GM19372 (cell line): ENCODE data around the gene OSBPL7.

Experiments used
- ATAC-seq: cut with Tn5 transposase; IDR thresholded peaks from one replicate; pipeline ENCODE4 v1.9.1; 2021; ENCODE audit warnings: mild to moderate bottlenecking, low read depth, moderate library complexity; ENCODE audit not compliant: unreplicated experiment

The OSBPL7 gene, protein sequence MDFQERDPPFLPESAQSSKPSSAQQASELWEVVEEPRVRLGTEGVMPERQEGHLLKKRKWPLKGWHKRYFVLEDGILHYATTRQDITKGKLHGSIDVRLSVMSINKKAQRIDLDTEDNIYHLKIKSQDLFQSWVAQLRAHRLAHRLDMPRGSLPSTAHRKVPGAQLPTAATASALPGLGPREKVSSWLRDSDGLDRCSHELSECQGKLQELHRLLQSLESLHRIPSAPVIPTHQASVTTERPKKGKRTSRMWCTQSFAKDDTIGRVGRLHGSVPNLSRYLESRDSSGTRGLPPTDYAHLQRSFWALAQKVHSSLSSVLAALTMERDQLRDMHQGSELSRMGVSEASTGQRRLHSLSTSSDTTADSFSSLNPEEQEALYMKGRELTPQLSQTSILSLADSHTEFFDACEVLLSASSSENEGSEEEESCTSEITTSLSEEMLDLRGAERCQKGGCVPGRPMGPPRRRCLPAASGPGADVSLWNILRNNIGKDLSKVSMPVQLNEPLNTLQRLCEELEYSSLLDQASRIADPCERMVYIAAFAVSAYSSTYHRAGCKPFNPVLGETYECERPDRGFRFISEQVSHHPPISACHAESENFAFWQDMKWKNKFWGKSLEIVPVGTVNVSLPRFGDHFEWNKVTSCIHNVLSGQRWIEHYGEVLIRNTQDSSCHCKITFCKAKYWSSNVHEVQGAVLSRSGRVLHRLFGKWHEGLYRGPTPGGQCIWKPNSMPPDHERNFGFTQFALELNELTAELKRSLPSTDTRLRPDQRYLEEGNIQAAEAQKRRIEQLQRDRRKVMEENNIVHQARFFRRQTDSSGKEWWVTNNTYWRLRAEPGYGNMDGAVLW

DNA sequence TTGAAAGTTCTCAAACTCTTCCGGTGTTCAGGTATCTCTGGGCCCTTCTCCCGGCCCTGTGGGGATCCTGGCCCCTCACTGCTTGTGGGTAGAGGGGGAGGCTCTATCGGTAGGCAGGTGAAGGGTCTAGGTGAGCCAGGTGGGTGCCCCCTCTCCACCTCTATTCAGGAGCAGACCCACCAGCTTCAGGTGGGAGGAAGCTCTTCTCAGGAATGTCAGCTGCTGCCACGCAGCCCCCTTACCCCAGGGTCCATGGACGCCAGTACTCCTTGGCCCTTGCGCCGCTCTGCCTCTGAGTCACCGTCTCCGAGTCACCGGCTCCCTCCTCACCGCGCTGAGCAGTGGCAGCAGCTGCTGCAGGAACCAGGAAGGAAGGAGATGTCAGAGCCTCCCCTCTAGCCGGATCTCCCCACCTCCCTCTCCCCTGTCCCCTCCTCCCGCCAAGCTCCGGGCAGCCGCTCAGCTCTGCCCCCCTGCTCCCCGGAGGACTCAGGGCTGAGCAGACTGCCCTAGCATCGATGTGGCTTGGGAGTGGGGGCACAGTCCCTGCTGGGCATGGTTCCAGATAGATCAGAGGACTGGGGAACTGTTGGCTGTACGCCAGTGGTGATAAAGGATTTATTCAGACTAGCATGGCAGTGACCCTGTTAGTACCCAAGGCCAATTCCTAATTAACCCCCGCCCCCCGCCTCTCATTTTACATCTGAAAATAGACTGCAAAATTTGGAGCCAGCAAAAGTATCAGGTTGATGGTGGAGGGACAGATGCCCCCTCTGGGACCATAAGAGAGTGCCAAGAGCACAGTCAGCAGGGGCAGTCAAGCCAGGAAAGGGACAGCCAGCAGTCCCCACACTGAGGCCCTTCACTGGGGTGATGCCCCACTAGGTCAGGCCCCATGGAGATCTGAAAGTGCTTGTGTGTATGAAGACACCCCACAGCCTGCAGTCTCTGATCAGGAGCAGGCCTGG lies at the start of gene OSBPL7:
TSS of gene OSBPL7 (minus strand) at position 371 of the 968 bp plus-strand sequence. CDS start 1,516 bp downstream, outside the sequence.
- ATAC-seq = peak; percentile 81

DNA sequence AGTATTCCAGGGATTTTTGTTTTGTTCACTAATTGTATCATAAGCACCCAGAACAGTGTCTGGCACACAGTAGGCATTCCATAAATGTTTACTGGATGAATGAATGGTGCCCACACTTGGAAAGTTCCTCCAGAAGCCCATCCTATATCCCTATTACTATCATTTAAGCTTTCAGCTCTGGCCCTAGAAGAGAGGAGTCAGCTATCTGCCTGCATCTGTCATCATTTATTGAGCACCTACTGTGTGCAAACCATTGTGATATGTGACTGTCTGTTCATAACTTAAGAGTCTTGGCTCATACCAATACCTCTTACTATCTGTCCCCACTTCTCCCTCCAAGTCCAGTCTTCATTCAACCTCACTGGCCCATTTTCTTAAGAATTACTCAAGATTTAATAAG lies 49.5 kb upstream of the OSBPL7 start:
- ATAC-seq = no peak

DNA sequence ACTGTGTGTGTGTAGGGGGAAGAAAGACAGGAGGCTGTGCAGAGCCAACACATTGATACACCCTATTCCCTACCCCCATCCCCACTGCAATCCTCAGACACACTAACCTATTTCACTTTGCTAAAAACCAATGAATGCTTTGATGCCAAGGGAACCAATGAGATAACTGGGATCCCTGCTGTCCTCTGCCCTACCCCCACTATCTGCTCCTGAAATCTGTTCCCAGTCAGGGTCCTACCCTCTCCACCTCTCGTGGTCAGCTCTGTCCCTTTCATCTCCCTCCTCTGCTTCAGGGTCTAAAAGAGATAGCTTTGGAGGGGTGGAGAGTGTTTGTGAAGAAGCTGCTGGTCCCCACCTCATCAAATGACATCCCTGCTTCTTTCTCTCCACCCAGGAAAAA lies 48.5 kb upstream of the OSBPL7 start:
- no peak for ATAC-seq

DNA sequence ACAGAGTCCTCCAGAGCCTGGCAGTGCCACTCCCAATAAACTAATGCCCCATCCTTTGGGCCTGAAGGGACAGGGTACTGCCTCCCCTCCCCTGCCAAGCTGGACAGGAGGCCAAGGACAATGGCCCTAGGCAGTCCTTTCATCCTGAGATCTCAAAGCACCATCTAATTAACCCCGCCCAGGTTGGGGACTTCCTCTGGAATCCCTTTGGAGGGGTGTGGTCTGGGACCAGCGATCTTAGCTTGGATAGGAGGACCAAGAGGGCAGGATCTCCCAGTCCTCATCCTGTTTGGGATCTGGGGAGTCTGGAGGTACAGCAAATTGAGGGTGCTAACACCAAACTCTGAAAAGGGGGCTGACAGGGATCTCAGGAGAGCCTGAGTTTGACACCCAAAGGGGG lies 47.5 kb upstream of the OSBPL7 start:
- ATAC-seq = no peak

DNA sequence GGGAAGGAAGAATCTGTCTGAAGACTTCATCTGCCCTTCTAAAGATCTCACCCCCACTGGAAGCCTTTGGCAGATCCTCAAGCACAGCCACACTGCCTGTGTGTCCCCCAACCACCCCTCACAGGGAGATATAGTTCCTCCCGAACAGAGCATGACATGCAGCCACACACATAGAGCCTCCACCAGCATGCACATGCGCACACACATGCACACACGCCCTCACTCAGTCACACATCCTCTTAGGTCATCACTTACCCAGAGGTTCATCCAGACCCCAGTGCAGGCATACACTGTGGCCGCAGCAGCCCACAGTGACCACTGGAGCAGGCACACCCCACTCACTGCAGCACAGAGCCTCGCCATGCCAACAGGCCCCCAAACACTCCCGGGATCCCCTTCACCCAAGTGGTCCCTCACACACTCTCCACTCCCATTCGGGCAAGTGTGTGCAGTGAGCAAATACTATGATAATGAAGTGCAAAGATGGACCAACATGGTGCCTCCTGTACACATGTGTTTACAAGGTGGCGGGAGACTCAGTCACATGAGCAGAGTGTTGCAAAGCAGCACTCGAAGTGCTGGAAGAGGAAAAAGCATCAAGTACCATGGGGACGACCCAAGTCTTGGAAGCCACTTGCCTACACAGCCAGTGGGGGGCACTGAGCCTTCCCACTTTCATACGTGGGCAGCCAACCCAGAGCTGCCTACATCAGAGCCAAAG lies 46.4 kb upstream of the OSBPL7 start:
- ATAC-seq = no peak

DNA sequence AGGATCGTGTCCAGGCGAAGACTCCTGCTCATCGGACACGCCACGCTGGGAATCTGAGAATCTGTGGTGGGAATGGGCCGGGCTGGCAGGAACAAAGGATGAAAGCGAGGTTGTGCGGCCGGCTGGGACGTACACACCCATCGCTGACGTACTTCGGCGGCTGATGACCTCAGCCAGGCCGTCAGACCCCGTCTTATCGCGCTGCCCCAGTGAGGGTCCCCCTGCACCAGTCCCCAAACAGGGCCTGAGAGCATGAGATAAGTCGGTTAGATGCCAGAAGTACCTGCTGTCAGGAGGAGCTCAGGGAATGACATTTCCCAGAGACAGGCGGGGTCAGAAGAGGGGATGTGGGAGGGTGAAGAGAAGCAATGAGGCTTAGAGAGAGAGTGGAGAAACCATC lies 45.3 kb upstream of the OSBPL7 start:
- no peak for ATAC-seq

DNA sequence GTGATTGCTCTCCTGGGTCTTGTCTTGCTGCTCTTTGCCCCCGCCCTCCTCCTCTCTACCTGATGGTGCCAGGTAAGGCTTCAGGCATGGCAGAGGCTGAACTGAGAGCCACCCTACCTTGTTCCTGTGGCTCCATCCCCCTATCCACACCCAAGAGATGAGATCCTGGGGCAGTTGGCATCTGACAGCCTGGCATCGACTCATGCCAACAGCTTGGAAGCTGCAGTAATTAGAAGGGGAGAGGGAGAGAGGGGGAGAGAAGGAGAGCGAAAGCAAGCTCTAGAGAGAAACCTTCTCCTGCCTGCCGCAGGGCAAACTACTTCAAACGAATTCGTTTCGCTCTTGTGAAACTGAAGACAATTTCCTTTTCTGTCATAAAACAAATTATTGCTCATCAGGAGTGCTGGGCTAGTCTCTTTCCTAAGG lies 43.2 kb upstream of the OSBPL7 start:
- ATAC-seq = no peak

DNA sequence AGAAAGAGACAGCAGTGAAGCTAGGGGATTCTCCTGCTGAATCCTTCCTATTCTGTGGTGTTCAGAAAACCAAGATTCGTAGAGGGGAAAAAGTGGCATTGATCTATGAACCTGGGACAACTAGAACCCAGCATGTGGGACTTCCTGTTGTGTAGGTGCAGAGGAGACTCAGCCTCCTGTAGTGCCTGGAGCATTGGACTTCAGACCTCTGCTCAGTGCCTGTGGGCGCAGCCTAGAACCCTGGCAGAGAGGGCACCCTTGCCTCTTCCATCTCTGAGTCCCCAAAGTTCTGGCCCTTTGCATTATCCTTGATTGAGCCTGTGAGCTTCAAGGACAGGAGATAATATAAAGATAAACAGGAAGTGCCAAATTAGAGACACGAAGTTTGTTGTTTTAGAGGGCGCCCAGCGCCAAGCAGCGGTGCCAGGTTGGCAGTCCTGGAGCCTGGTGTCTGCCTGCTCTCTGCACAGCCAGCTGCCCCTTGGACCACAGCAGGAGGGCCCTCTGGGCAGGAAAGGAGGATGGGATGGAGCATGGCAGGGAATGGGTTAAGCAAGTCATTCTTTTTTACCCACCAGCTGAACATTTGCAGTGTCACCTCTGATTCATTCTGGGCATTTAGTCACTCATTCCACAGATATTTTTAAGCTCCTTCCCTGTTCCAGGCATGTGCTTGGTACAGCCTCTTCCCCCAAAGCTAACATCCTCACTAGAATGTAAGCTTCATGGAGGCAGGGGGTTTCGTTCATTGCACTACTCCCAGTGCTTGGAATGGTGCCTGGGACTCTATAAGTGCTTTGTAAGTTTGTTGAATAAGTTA lies 41.2 kb upstream of the OSBPL7 start:
- ATAC-seq = no peak

DNA sequence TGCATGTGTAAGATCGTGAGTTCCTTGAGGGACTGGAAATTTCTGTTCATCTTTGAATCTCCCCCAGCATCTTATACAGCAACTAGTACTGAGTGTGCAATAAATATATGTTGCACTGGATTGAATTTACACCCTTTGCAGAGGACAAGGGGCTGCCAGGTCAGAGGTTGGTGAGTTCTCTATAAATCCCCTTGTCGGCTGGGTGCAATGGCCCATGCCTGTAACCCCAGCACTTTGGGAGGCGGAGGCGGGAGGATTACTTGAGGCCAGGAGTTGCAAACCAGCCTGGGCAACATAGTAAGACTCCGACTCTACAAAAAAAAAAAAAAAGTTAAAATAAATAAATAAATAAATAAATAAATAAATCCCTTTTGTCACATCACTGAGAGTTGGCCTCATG lies 38.8 kb upstream of the OSBPL7 start:
- ATAC-seq = no peak

DNA sequence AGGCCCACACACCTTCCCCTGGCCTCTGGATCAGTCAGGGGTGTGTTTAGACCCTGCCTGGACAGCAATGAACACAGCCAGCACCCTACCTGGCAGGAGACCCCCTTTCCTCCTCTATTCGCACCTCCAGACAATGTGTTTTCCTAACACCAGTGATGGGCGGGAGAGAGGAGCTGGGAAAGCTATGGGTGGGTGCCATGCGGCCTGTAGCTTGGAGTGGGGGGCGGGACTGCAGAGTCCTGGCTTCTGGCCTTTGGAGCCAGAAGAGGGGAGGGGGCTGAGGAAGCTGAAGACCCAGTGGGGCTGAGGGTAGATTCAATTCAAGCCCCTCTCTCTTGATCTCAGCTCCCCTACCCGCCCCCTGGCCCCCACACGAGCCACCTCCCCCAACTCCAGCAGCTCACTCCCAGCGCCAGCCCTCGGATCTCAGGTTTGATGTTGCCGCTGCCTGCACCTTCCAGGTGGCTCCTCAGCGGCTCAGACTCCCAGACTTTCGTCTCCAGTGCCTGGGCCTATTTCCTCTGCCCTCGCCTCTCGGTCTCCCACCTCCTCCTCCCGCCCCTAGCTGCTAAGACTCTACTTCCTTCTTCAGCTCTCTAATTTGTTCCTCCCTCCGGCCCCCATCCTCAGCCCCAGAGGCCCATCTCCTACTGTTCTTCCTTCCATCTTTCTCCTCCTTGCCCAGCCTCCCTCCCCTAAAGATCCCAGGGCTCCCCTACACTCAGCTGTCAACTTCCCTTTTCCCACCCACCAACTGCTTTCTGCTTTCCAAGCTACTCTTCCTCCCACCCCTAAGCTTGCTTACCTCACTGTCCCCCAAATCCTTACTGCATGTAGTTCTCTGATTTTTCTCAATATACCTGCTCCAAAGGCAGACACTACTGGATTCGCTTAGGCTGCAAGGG lies 36.2 kb upstream of the OSBPL7 start:
- ATAC-seq = no peak

DNA sequence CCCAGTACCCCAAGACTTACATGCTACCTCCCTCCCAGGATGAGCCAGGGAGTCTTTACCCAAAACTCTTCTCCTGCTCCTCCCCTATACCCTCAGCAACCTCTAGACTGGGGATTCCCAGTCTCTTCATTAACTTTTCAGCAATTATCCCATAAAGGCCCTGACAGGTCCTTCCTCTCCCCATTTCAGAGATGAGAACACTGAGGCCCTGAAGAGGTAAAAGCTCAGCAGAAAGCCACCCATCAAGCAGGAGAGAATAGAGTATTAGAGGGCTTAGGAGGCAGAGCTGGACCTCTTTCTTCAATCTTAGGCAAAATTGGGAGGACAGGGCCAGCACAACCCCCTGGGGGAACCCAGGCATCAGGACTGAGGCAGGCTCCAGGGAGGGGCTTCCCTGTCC lies 35.2 kb upstream of the OSBPL7 start:
- ATAC-seq = no peak

DNA sequence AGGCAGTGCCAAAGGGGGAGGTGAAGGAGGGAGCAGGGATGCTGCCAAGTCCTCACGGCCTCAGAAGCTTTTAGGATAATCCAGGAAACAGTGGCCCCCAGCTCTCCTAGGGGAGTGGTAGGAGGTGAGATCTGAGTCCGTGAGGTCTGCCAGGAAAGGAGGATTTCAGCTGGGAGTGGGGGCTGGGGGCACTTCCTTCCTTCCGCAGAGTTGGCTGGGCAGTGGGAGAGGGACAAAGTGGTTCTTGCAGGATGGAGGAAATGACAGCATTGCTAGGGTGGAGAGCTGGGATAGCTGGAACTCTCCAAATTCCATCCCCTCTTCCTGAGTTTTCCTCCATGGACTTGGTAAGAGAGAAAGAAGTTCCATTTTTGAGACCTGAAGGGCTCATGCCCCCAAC lies 34.1 kb upstream of the OSBPL7 start:
- ATAC-seq = no peak

DNA sequence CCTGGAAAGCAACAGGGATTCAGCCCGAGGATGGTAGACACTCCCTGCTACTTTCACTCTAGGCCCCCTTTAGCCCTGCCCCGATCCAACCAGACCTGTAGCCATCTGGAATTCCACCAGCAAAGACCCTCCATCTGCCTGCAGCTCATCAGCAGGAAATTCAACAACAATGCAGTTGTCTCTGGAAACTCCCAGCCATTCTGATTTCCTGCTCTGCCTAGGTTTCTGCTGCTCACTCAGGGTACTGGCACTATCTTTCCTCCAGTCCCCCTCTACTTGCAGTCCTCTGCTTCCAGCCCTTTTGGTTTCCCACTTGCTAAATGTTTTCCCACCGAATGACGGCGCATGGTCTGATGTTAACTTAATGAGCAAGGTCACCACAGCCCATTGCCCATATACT lies 32.0 kb upstream of the OSBPL7 start:
- ATAC-seq = no peak

DNA sequence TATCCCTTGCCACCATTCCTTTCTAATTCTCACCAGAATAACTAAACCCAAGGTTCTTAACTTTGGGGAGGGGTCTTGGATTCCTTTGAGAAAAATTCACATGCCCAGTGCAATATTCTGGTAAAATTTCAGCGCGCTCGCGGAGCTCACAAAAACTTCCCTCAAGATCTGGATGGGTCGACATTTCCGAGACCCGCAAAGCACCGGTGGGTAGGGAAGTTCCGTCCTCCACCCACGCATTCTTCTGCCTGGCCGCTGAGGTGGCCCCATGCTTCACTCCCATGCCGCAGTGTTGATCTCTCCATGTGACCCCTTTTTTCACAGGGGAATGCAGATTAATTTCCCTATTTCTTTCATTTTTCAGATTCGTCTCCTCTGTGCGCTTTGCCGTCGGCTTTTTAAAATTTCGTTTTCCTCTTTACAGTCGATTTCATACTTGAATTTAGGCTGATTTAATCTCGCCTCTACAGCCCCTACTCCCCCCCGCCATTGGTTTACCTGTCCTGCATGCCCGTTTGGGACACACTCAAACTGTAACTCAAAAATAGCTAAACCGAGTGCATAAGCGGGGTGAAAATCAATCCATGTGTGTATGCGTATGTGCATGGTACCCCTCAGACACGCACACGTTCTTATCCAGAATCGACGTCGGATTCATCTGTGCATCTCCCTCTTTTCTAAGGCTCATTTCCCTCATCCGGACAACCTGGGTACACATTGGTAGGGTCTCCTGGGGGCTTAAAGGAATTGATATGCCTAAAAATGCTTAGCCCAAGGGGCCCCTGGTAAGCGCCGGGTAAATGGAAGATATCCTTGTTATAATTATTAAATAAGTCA lies 30.7 kb upstream of the OSBPL7 start:
- ATAC-seq = no peak

DNA sequence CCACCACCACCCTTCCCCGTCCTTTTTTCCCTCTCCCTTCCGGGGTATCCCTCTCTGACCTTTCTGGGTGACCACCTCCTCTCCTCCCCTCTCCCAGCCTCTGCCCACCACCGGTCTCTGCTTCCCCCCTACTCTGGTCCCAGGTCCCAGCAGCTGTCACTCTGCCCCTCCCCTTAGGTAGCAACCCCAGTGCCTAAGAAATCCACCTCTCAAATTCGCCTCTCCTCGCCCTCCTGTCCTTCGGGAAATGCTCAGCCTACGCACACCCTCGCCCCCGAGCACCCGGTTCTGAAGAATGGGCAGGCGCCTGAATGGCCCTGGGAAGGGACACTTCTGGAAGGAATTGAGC lies 30.1 kb upstream of the OSBPL7 start:
- no peak for ATAC-seq

DNA sequence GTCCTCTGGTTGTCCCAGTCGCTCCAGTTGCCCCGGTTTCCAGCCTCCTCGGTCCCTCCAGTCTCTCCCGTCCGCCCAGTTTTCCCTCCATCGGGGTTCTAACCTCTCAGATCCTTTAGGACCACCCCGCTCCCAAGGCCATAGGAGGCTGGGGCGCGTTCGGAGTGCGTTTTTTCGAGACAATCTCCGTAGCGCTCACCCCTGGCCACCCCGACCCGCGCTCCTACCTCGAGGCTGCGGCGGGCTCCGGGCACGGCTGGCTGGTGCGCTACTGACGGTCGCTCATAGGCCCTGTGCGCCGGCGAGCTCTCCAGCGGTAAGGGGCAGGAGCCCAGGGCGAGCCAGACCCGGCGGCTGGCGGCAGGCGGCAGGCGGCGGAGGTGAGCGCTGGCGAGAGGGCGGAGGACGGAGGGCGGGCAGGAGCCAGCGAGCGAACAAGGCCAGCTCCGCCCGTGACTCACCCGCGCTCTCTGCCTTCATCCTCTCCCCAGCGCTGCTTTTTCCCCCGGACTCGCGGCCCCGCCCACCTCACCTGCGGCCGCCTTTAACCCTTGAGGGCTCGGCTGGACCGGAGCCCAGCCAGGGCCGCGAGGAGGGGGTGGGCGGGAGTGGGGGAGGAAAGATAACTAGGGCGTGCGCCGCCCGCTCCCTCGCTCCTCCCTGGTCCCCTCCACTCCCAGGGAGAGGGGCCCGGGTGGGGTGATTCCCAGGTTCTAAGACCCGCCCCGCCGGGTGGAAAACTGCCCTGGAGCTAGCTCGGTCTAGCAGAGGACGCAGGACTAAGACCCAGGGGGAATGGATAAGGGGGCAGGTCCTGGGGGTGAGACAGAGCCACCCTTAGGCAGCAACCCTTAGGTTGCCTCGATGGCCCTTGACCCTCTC lies 29.3 kb upstream of the OSBPL7 start, which contains the start of gene SP6:
TSS of gene SP6 (minus strand) at position 472 of the 882 bp plus-strand sequence. CDS start 2,734 bp downstream, outside the sequence.
- ATAC-seq = no peak
